CD1c-positive myeloid dendritic cell (primary cell): ENCODE measurements around the gene INO80D.
"Not testable (repeated sequence)": the region's sequence is repeated elsewhere in the genome, so short reads cannot be mapped to it uniquely, and the experiment has no call there.

Experiments
- DNase-seq: peaks from one replicate; pipeline ENCODE4 v3.0.0-alpha.2; 2016; ENCODE audit errors: extremely low spot score

INO80D gene, protein sequence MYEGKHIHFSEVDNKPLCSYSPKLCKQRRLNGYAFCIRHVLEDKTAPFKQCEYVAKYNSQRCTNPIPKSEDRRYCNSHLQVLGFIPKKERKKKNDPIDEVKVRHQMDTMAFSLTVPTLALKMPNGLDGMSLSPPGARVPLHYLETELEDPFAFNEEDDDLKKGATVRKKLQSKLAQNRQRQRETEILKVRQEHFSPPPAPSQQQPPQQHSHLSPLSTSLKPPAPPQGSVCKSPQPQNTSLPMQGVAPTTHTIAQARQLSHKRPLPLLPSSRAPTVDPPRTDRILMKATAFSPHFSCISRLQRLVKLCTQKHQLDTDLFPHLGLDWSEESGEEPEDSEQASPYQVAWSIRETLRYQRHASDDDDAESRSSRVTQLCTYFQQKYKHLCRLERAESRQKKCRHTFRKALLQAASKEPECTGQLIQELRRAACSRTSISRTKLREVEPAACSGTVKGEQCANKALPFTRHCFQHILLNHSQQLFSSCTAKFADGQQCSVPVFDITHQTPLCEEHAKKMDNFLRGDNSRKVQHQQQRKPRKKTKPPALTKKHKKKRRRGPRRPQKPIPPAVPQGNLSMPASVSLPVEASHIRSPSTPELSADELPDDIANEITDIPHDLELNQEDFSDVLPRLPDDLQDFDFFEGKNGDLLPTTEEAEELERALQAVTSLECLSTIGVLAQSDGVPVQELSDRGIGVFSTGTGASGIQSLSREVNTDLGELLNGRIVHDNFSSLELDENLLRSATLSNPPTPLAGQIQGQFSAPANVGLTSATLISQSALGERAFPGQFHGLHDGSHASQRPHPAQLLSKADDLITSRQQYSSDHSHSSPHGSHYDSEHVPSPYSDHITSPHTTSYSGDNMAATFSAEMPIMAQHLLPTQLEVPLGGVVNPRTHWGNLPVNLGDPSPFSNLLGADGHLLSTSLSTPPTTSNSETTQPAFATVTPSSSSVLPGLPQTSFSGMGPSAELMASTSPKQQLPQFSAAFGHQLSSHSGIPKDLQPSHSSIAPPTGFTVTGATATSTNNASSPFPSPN

GRCh38 chr2:206085742-206086445 is at the start of gene INO80D:
Gene INO80D, minus strand, starts transcription at chr2:206086174. Its CDS starts 23,158 bp downstream, at chr2:206063016.
- peak; percentile 85 for DNase-seq

GRCh38 chr2:206127656-206128055 is 41.7 kb upstream of the INO80D start:
- DNase-seq: no peak

- DNase-seq: no peak
These were observed 39.9 kb upstream of the INO80D start for GRCh38 chr2:206125901-206126300.

- not testable (repeated sequence) for DNase-seq
These were observed 36.6 kb upstream of the INO80D start for GRCh38 chr2:206122569-206122968.

DNA sequence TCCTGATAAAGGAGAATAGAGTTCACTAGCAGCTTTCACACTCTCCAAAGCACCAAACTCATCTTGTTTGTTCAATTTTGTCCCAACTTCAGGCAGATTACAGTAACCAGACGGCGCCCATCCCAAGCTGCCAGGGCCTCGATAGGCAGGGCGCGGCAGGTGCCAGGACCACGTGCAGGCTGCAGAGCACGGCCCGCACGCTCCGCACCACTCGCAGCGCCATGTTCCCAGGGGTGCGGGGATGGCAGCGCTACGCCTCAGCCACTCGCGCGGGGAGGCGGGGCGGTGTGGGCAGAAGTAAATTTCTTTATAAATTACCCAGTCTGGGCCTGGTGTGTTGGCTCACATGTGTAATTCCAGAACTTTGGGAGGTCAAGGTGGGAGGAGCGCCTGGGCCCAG is 30.3 kb upstream of the INO80D start:
- DNase-seq: no peak

GRCh38 chr2:206115026-206115578 is 29.1 kb upstream of the INO80D start:
- no peak for DNase-seq

- no peak for DNase-seq
These were observed 27.0 kb upstream of the INO80D start for GRCh38 chr2:206112846-206113547.

DNA sequence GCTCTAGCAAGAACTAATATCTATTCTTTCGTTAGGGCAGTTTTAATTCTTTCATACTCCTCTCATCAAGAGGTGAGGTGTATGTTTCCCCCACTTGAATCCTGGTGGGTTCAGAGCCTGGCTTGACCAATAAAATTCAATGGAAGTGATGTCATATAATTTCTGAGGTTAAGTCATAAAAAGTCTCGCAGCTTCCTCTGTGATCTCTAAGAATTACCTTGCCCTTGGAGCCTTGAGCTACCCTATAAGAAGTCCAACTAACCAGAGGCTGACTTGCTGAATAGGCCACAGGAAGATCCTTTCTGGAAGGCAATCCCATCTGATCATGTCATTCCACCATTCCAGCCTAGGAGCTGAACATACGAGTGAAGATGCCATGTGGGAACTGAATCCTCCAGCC is 26.1 kb upstream of the INO80D start:
- DNase-seq: no peak

DNA sequence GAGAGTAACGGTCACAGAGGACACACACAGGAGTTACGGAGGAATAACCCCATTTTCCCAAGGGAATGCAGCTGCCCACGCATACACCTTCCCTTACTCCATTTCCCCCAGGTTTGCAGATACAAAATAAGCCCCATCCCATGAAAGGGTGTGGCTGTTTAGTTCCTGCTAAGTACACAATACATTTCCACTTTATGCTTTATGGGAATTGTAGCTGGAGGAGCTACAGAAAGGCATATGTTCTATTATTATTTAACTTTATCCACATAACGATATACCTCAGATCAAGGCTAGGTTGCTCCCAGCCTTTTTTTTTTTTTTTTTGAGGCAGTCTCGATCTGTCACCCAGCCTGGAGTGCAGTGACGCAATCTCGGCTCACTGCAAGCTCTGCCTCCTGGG is 22.7 kb upstream of the INO80D start:
- DNase-seq: no peak

DNA sequence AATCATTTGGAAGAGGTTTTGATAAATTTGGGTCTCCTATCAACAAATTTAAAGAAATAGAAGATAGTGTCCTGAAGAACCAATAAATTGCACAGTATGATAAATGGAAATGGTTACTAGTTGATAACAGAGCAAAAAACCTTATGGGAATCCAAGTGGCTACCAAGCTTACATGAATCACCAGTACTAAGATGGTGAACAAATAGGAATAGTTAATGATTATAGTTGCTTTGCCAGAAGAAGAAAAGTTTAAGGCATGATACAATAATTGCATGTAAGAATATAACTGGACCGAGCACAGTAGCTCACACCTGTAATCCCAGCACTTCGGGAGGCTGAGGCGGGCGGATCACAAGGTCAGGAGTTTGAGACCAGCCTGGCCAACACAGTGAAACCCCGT is 19.6 kb upstream of the INO80D start:
- no peak for DNase-seq

DNA sequence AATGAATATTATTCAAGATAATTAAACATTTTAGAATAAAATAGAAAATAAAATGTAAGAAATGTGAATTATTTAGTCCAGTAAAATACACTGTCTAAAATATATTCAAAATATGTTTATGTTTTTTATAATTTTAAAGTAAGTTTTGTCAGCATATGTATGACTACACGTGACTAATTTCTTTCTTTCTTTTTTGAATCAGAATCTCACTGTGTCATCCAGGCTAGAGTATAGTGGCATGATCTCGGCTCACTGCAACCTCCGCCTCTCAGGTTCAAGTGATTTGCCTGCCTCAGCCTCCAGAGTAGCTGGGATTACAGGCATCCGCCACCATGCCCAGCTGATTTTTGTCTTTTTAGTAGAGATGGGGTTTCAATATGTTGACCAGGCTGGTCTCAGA is 19.1 kb upstream of the INO80D start:
- no peak for DNase-seq

DNA sequence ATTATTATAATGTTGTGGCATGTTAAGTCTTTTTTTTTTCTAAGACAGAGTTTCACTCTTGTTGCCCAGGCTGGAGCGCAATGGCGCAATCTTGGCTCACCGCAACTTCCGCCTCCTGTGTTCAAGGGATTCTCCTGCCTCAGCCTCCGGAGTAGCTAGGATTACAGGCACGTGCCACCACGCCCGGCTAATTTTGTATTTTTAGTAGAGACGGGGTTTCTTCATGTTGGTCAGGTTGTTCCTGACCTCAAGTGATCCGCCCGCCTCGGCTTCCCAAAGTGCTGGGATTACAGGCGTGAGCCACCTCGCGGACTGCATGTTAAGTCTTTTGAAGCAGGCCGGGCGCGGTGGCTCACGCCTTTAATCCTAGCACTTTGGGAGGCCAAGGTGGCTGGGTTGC is 12.9 kb upstream of the INO80D start:
- DNase-seq: peak; percentile 55

- no peak for DNase-seq
These were observed 12.5 kb upstream of the INO80D start for GRCh38 chr2:206098471-206098870.

GRCh38 chr2:206096876-206097275 is 10.9 kb upstream of the INO80D start:
- no peak for DNase-seq

DNA sequence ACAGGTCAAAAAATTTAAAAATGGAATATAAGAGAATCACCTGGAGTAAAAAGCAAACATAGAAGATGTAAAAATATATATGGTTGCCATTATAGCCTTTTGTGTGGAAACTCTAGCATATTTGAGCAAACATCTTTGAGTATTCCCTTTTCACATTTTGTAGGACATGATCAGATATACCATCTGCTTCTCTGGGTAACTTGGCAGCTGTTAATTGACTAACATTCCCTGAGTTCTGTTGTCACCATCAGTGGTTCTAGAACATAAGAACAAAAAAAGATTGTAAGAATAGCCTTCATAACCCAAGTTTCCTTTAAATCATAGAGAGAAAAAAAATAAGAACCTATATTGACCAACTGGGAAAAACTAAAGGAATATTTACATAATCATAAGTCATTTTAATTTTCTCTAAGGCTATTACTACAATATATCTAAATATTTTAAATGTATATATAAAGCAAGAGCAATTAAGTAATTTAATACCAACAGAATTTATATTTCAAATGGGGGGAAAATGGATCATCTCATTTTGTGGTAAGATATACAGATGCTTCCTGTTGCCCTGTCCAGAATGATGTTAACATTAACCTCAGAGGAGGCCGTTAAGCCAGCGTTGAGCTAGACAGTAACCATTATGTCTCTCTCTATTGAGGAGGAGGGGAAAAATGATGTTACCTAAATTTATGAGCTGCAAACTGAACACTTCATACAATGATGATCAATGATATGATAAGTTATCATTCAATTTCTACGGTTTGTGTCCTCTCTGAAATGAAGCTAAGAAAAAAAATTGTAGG is 9.8 kb upstream of the INO80D start:
- no peak for DNase-seq

GRCh38 chr2:206092297-206092696 is 6.3 kb upstream of the INO80D start:
- DNase-seq: no peak

DNA sequence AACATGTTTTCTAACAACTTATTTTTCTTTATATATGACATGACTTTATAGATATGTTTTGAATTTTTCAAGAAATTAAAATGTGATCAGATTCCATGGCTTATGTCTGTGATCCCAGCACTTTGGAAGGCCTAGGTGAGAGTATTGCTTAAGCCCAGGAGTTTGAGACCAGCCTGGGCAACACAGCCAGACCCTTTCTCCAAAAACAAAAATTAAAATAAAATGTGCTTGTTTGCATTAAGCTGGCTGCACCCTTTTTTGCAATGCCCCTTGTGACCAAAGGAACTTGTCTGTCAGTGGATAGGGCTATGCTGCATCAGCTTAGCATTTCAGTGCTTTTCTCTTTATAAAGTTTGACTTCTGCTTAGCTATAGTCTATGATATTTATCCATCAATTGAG is 2.3 kb upstream of the INO80D start:
- no peak for DNase-seq

DNA sequence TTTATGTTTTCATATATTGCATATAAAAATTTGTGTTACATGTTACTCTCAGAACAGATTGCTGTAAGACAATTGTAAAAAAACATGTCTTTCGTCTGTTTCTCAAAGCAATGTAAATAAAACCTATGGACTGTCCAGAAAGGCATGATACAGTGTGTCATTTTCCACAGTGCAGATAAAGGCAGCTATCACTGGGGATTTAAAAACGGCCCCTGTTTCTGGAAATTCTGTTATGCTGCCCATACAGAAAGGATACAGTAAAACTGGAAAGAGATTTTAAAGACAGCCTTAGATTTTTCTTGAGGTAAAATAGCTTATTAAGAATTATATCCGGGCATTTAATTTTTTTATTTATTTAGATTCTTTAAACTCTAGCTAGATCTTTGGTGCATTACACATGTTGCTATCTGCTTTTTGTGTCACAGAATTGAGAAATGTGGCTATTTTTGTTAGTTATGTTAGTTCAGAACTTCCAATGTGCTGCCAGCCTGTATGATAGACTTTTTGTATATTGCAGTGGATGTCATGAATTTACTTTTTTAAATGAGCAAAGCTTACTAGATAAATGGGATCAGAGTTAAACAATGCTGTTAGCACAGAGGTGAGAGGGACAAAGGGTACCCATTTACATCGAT is 859 bp upstream of the INO80D start:
- DNase-seq: peak; percentile 10

- DNase-seq: peak; percentile 44
These were observed 868 bp downstream of the INO80D start for GRCh38 chr2:206084870-206085741.
